Astrocyte (in vitro differentiated cells and primary cell): Measurements from ENCODE around the gene PBLD. TPM values are rescaled to one million over a fixed set of nuclear protein-coding genes. Genes with fewer than 3 reads are reported as not detected.

Source experiments
- DNase-seq: peaks from one replicate; pipeline ENCODE4 v3.0.0-alpha.2; 2010; ENCODE audit warnings: low read depth
- FAIRE-seq: peaks from 2 replicates; lab custom pipeline; 2011; peaks lifted over from hg19 to GRCh38; lab: Jason Lieb, UNC
- H2AFZ ChIP-seq: 2 replicates; pipeline ENCODE4 v1.6.0; 2012; ENCODE audit warnings: low read depth, low read length, inconsistent platforms
- H3K27ac ChIP-seq: 2 replicates; pipeline ENCODE4 v1.5.1; 2011; ENCODE audit warnings: low read depth, low read length, inconsistent platforms
- H3K27me3 ChIP-seq: 2 replicates; pipeline ENCODE4 v1.6.0; 2011; ENCODE audit warnings: low read length, inconsistent platforms; ENCODE audit not compliant: insufficient read depth
- H3K36me3 ChIP-seq: 2 replicates; pipeline ENCODE4 v1.5.1; 2011; ENCODE audit warnings: low read length, inconsistent platforms; ENCODE audit not compliant: insufficient read depth
- H3K4me1 ChIP-seq: 2 replicates; pipeline ENCODE4 v1.5.1; 2011; ENCODE audit warnings: low read length, inconsistent platforms; ENCODE audit not compliant: insufficient read depth
- H3K4me2 ChIP-seq: 2 replicates; pipeline ENCODE4 v1.6.0; 2012; ENCODE audit warnings: low read length, inconsistent platforms
- H3K4me3 ChIP-seq: 2 replicates; pipeline ENCODE4 v1.5.1; 2011; ENCODE audit warnings: low read depth, mild to moderate bottlenecking, low read length, inconsistent platforms; ENCODE audit not compliant: insufficient read depth
- H3K79me2 ChIP-seq: 2 replicates; pipeline ENCODE4 v1.6.0; 2012; ENCODE audit warnings: mild to moderate bottlenecking, low read length, inconsistent platforms; ENCODE audit not compliant: insufficient read depth
- H3K9ac ChIP-seq: 2 replicates; pipeline ENCODE4 v1.6.0; 2012; ENCODE audit warnings: mild to moderate bottlenecking, low read length, inconsistent platforms
- H3K9me3 ChIP-seq: 2 replicates; pipeline ENCODE4 v1.5.1; 2012; ENCODE audit warnings: low read depth, mild to moderate bottlenecking, low read length, inconsistent platforms; ENCODE audit not compliant: insufficient read depth
- H4K20me1 ChIP-seq: 2 replicates; pipeline ENCODE4 v1.6.0; 2012; ENCODE audit warnings: low read length, inconsistent platforms; ENCODE audit not compliant: insufficient read depth
- H3K27ac Mint-ChIP-seq: one replicate; pipeline ENCODE4 v1.8.0; 2021; ENCODE audit warnings: mild to moderate bottlenecking, mixed read lengths; ENCODE audit not compliant: unreplicated experiment
- H3K27me3 Mint-ChIP-seq: one replicate; pipeline ENCODE4 v1.8.0; 2021; ENCODE audit warnings: low read depth, mixed read lengths; ENCODE audit not compliant: unreplicated experiment
- H3K36me3 Mint-ChIP-seq: one replicate; pipeline ENCODE4 v1.8.0; 2021; ENCODE audit warnings: low read depth, mixed read lengths; ENCODE audit not compliant: unreplicated experiment
- H3K4me1 Mint-ChIP-seq: one replicate; pipeline ENCODE4 v1.8.0; 2021; ENCODE audit warnings: low read depth, mixed read lengths; ENCODE audit not compliant: unreplicated experiment
- H3K4me3 Mint-ChIP-seq: one replicate; pipeline ENCODE4 v1.8.0; 2021; ENCODE audit warnings: mild to moderate bottlenecking, moderate library complexity, mixed read lengths; ENCODE audit not compliant: unreplicated experiment
- H3K9me3 Mint-ChIP-seq: one replicate; pipeline ENCODE4 v1.8.0; 2021; ENCODE audit warnings: mild to moderate bottlenecking, mixed read lengths; ENCODE audit not compliant: unreplicated experiment
- EZH2 ChIP-seq: IDR thresholded peaks from 2 replicates; pipeline ENCODE4 v1.6.1; 2012; ENCODE audit warnings: mild to moderate bottlenecking, low read length, inconsistent platforms; ENCODE audit not compliant: insufficient read depth
- total RNA-seq: library from RNA; stranded (reverse); gene quantifications from 2 replicates; pipeline ENCODE4 v1.2.1, GENCODE V29; 2021
- TF ChIP-seq, protein P1 (sequence below): IDR thresholded peaks from 2 replicates; pipeline ENCODE4 v1.5.1; 2011; ENCODE audit warnings: low read depth, mild to moderate bottlenecking, inconsistent platforms, low read length, moderate library complexity; ENCODE audit not compliant: insufficient read depth

The PBLD gene
- total RNA-seq, 1 donor from 2014 or later = 6.1 TPM

DNA sequence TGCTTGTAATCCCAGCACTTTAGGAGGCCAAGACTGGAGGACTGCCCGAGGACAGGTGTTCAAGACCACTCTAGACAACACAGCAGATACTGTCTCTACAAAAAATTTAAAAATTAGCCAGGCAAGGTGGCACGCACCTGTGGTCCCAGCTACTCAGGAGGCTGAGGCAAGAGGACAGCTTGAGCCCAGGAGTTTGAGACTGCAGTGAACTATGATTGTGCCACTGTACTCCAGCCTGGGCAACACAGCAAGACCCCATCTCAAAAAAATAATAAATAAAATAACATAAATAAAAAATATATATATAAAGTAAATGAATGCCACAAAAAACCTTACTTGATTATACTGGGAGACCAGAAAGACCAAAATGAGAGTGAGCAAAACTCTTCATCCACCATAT lies 20.8 kb upstream of the PBLD start:
- FAIRE-seq (no peak), DNase-seq (no peak)
- Histone ChIP-seq H2AFZ (no peak overlapping the region), H3K27me3 (no peaks in the 10 kb centered on the region), H3K27ac (no peak overlapping the region), H3K36me3 (peaks cover 18% of the 10 kb centered on the region), H3K9me3 (no peaks in the 10 kb centered on the region), H3K4me1 (no peaks in the 10 kb centered on the region), H4K20me1 (peaks cover 2% of the 10 kb centered on the region), H3K4me3 (no peak overlapping the region), H3K79me2 (no peaks in the 10 kb centered on the region), H3K4me2 (no peak overlapping the region), H3K9ac (no peak overlapping the region)
- H3K27me3 Mint-ChIP-seq = no peaks in the 10 kb centered on the region
- H3K4me1 Mint-ChIP-seq = no peaks in the 10 kb centered on the region
- H3K27ac Mint-ChIP-seq = no peak overlapping the region
- H3K9me3 Mint-ChIP-seq = no peaks in the 10 kb centered on the region
- no peak overlapping the region for H3K4me3 Mint-ChIP-seq
- no peak for TF ChIP-seq EZH2
- TF ChIP-seq, protein P1, sequence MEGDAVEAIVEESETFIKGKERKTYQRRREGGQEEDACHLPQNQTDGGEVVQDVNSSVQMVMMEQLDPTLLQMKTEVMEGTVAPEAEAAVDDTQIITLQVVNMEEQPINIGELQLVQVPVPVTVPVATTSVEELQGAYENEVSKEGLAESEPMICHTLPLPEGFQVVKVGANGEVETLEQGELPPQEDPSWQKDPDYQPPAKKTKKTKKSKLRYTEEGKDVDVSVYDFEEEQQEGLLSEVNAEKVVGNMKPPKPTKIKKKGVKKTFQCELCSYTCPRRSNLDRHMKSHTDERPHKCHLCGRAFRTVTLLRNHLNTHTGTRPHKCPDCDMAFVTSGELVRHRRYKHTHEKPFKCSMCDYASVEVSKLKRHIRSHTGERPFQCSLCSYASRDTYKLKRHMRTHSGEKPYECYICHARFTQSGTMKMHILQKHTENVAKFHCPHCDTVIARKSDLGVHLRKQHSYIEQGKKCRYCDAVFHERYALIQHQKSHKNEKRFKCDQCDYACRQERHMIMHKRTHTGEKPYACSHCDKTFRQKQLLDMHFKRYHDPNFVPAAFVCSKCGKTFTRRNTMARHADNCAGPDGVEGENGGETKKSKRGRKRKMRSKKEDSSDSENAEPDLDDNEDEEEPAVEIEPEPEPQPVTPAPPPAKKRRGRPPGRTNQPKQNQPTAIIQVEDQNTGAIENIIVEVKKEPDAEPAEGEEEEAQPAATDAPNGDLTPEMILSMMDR = no peak
- H3K36me3 Mint-ChIP-seq = peaks cover 12% of the 10 kb centered on the region

DNA sequence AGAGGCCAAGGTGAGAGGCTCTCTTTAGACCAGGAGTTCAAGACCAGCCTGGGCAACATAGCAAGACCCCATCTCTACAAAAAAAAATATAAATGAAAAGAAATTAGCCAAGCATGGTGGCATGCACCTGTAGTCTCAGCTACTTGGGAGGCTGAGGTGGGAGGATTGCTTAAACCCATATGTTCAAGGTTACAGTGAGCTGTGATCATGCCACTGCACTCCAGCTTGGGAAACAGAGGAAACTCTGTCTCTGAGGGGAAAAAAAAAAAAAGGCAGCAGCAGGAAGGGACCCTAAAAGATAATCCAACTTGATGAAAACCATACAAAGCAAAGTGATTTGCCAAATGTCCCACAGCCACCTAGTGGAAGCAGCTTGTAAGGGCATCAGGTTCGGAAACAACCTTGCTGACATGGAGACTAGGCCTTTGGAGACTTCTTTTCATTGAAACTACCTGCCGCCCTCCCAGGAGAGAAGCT lies 15.6 kb upstream of the PBLD start:
- Histone ChIP-seq H3K4me2 (no peak overlapping the region), H2AFZ (no peak overlapping the region), H3K27ac (no peak overlapping the region), H3K4me3 (no peak overlapping the region), H3K79me2 (peaks cover under 1% of the 10 kb centered on the region), H4K20me1 (peaks cover 11% of the 10 kb centered on the region), H3K27me3 (no peaks in the 10 kb centered on the region), H3K36me3 (peaks cover 25% of the 10 kb centered on the region), H3K4me1 (no peaks in the 10 kb centered on the region), H3K9me3 (no peaks in the 10 kb centered on the region), H3K9ac (no peak overlapping the region)
- Mint-ChIP-seq H3K4me3 (no peak overlapping the region), H3K27ac (no peak overlapping the region), H3K36me3 (peaks cover 11% of the 10 kb centered on the region), H3K4me1 (no peaks in the 10 kb centered on the region), H3K27me3 (no peaks in the 10 kb centered on the region), H3K9me3 (no peaks in the 10 kb centered on the region)
- TF ChIP-seq, protein P1 = peak; percentile 72
- no peak for TF ChIP-seq EZH2
- FAIRE-seq (no peak), DNase-seq (peak; percentile 27)

DNA sequence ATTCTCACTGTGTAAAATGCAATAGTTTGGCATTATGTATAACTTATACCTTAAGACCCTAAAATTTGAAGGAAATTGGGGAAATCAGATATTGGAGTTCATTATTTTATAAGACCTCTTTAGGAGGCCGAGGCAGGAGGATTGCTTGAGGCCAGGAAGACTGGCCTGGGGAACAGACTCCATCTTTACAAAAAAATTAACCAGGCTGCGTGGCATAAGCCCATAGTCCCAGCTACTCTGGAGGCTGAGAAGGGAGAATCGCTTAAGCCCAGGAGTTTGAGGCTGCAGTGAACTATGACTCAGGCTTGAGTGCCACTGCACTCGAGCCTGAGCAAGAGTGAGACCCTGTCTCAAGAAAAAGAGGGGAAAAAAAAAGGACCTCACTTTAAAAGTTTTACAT lies 14.0 kb upstream of the PBLD start:
- Histone ChIP-seq H3K4me1 (no peaks in the 10 kb centered on the region), H3K27me3 (no peaks in the 10 kb centered on the region), H3K27ac (no peak overlapping the region), H3K9ac (no peak overlapping the region), H3K4me3 (no peak overlapping the region), H3K36me3 (peaks cover 32% of the 10 kb centered on the region), H3K4me2 (no peak overlapping the region), H3K79me2 (peaks cover 15% of the 10 kb centered on the region), H3K9me3 (no peaks in the 10 kb centered on the region), H4K20me1 (peaks cover 25% of the 10 kb centered on the region), H2AFZ (no peak overlapping the region)
- DNase-seq = no peak
- H3K27ac Mint-ChIP-seq = no peak overlapping the region
- H3K27me3 Mint-ChIP-seq = no peaks in the 10 kb centered on the region
- H3K4me1 Mint-ChIP-seq = no peaks in the 10 kb centered on the region
- TF ChIP-seq EZH2 = no peak
- TF ChIP-seq, protein P1 = no peak
- FAIRE-seq = no peak
- H3K36me3 Mint-ChIP-seq = peaks cover 7% of the 10 kb centered on the region
- H3K4me3 Mint-ChIP-seq = no peak overlapping the region
- H3K9me3 Mint-ChIP-seq = no peaks in the 10 kb centered on the region
